Activated CD4-positive, alpha-beta T cell treated with anti-CD3 and anti-CD28 coated beads, Interleukin-2, amount 50 U/mL, for 24 hours (primary cell): Measurements from ENCODE around the gene DMAP1.
A peak's percentile ranks its signal among the peaks of the same experiment; 100 is the strongest.
"Not testable (repeated sequence)": the region's sequence is repeated elsewhere in the genome, so short reads cannot be mapped to it uniquely, and the experiment has no call there.

Experiments
- DNase-seq, 2 donors: peaks; one replicate each; pipeline ENCODE4 v3.0.0-alpha.2; 2020; ENCODE audit warnings: low read depth in 1 of 2, low spot score in 1 of 2

DMAP1 gene, protein sequence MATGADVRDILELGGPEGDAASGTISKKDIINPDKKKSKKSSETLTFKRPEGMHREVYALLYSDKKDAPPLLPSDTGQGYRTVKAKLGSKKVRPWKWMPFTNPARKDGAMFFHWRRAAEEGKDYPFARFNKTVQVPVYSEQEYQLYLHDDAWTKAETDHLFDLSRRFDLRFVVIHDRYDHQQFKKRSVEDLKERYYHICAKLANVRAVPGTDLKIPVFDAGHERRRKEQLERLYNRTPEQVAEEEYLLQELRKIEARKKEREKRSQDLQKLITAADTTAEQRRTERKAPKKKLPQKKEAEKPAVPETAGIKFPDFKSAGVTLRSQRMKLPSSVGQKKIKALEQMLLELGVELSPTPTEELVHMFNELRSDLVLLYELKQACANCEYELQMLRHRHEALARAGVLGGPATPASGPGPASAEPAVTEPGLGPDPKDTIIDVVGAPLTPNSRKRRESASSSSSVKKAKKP

DNA sequence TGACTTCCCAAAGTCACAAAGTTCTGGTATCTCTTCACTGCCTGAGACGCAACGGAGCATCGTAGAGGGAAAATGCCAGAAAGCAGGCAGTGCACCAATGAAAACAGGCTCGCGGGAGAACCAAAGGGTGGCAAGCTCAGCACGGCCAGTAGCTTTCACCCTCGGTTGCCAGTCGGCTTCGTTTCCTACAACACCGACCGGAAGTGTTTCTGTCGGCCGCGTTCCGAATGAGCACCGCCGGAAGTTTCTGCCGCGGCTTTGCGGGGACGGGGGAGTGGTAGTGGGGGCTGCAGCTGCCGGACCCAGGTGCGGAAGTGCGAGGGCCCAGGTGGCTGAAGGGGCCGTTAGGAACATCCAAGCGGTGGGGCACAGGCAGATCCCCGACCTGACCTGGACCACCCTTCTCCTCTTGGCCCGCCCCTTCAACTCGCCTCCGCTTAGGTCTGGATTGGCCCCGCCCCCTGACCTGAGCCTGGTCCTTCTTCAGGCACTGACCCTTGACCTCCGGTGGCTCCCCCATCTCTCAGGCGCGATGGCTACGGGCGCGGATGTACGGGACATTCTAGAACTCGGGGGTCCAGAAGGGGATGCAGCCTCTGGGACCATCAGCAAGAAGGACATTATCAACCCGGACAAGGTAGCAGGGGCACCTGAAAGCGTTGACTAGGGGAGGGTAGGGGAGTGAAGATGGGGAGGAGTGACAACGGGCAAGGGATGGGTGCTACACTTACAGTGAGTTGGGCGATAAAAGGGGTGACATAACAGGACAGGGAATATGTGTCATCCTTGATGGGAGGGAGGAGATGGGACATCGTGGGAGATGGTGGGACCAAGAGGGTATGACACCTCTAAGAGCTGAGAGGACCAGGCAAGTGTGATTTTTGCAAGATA lies at the start of gene DMAP1:
TSS of gene DMAP1 (plus strand) at position 250 of the 891 bp plus-strand sequence. CDS start at position 533, 283 bp downstream.
- DNase-seq = peak; percentile 83 to 86

DNA sequence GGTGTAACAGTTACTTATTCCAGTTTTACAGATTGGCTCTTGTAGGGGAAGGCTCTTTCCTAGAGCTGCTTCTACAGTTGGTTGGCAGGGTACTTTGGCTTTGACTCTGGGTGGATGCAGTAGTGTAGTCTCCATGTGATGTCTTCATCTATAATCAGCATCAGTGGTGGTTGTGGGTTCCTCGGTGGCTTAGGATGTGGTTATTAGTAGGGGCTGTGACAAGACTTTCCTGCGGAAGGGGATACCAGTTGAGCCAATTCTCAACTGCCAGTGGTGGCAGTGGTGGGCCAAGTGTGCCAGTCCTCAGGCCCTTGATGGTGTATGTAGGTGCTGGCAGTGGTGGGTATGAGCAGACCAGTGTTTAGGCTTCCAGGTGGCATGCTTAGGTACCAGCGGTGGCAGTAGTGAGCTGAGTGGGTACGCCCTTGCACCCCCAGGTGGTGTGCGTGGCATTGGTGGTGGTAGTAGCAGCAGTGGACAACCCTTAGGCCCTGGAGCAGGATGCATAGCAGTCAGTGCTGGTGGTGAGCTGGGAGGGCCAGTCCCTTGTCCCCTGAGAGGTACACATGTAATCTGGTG lies 44.7 kb upstream of the DMAP1 start:
- DNase-seq = no peak

DNA sequence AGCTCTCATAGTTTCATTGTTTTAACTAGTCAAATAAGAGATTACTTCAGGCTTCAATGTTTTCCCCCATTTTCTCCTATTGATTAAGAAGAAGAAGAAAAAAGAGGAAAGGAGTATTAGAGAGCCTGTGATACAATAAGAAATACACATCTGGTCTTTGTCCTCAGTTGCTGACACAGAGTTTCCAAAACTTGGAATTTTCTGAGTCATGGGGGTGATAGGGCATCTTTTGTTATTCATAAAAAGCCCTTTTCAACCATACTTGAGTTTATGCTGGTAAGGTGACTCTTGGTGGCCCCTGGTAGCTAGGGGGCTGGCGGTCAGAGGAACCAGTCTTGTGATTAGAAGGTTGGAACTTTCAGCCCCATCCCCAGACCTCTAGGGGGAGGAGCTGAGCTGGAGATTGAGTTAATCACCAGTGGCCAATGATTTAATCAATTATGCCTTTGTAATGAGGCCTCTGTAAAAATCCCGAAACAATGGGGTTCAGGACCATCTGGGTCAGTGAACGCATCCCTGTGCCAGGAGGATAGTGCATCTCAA lies 42.9 kb upstream of the DMAP1 start:
- no peak for DNase-seq

DNA sequence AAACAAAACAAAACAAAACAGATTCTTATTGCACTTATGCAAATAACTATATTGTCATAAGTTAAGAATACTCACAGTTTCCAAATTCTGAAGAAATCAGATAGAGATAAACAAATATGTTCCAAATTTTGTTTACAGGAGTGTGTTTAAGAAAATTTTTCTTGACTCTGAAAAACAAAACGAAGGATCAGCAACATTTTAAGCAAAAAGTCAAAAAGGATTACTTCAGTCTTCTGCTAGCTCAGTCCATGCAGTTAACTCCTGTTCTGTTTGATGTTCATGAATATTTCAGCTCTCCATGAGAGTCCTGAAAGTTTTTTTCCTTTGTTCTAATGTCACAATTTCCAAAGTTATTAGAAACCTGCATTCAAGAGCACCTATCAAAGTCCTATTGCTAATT lies 38.6 kb upstream of the DMAP1 start:
- no peak for DNase-seq

DNA sequence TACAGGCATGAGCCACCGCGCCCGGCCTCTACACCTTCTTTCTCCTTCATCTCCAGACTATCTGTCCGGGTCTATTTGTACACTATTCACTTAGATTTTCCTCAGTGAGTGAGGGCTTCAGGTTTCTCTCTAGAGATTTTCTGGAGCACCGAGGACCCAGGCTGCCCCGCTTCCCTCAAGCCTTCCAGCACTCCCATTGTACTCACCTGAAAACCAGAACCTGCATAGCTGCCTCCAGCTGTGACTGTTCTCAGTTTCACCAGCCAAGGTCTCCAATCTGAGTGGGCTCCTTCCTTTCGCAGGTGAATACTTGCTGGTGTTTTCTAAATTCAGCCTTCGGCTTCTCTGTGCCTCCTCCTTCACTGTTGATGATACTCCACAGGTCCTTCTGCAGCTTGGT lies 12.9 kb upstream of the DMAP1 start:
- no peak for DNase-seq

DNA sequence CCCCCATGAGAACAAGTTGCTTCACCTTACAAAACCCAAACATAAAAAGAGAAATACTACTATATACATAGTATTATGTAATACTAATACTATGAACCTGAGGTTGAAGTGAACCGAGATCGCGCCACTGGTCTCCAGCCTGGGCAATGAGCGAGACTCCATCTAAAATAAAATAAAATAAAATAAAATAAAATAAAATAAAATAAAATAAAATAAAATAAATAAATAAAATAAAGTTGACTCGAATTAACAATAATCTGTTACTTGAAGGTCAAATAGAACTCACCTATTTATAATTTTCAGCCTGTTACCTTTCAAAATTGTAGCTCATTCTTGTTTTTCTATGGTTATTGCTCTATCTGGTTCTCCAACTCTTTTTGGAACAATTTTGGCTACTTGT lies 6.7 kb upstream of the DMAP1 start:
- DNase-seq = not testable (repeated sequence)

DNA sequence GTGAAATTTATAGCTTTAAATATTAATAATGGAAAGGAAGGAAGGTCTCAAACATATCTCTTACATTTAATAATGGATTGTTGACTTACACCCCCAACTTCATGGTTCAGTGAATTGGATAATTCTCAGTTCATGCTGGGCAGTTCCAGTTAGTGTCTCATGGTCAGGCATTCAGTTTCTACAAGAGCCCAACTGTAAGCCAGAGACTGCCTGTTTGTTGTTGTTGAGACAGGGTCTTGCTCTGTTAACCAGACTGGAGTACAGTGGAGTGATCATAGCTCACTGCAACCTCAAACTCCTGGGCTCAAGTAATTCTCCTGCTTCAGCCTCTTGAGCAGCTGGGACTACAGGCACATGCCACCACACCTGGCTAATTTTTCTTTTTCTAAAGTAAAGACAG lies 5.0 kb upstream of the DMAP1 start:
- no peak for DNase-seq

DNA sequence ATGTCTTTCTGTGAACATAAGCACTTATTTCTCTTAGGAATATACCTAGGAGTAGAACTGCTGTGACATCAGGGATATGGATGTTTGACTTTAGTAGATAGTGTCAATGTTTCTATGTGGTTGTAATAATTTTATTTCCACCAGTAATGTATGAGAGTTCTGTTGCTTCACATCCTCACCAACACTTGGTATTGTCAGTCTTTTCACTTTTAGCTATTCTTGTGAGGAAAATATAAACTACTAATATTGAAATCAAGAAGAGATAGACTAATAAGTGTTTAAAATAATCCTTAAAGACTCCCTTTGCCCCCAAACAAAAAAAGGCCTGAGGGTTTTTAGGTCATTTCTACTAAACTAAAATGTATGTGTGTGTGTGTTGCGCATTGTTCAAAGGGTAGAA lies 2.7 kb upstream of the DMAP1 start:
- DNase-seq = no peak

DNA sequence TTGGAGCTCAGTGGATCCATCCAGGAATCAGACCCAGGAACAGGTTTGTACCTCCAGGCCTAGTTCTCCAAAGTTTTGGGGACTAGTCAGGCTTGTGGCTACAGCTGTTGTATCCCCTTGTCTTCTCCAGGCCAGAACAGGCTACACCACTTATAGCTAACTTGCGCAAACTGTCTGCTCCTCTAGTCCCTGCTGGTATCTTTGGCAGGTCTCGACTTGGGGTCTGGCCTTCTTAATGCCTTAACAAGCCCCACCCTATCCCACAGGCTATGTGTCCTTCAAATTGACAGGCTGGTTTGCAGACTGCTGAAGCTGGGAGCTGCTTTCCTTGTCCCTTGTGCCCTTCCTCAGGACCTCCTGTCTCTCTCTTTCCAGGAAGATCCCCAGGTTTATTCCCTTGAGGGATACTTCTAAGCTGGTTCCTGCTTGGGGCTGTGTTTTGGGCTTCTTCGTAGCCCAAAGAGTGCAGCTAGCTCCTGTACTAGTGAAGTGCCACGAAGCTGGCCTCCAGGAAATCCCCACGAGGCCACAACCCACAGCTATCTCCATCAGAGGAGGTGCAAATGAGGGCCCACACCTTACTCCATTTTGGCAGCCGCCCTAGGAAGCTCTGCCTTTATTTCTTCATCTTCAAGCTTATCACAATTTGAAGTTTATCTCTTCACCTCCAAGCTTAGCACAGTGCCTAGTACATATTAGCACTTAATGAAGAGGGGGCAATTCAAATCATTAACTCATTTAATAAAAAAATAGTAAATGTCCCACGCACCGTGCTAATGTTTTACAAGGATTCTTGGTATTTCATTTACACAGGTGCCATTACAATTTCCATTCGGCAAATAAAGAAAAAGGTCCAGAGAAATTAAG lies 683 bp upstream of the DMAP1 start:
- DNase-seq = peak in 1 of 2 donors; percentile 13

DNA sequence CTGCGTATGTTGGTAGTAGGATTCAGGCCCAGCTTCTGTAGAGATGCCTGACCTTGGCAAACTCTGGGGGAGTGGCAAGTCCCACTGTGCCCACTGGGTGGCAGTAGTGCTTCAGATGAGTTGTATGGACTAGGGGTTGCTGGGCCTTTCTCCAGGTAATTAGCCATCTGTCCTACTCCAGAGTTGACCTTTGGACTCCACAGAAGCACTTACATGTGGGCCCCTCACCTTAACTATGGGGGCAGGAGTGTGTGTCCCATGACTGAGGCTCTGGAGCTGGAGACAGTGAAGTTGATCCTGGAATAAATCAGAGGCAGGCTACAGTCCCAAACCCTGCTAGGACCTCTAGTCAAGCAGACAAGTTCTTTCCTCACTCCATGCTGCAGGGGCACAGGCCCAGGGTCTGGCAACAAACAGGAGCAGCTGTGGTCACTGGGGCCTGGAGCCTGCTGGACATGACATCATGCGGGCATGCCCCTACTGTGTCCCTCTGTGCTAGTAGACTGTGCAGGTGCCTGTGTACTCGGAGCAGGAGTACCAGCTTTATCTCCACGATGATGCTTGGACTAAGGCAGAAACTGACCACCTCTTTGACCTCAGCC lies 4.6 kb downstream of the DMAP1 start:
- peak; percentile 53 to 66 for DNase-seq

DNA sequence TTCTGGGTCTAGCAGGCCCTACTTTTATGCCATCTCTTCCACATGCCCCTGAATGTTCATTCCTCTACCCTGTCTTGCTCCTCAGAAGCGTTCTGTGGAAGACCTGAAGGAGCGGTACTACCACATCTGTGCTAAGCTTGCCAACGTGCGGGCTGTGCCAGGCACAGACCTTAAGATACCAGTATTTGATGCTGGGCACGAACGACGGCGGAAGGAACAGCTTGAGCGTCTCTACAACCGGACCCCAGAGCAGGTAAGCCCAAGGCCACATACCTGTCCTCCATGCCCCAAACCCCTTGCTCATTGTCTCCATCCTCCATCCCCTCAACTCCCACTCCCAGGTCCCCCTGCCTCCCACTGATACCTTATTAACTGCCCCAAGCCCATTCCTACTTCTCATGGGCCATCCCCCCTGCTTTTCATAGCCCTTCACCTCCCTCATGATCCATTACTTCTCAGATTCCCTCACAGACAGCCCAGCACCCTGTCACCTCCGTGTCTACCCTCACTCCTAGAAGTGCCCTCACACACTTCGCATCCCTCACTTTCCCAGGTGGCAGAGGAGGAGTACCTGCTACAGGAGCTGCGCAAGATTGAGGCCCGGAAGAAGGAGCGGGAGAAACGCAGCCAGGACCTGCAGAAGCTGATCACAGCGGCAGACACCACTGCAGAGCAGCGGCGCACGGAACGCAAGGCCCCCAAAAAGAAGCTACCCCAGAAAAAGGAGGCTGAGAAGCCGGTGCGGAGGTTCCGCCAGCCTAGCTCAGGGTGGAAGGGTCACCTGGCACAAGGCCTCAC lies 5.4 kb downstream of the DMAP1 start:
- no peak for DNase-seq

DNA sequence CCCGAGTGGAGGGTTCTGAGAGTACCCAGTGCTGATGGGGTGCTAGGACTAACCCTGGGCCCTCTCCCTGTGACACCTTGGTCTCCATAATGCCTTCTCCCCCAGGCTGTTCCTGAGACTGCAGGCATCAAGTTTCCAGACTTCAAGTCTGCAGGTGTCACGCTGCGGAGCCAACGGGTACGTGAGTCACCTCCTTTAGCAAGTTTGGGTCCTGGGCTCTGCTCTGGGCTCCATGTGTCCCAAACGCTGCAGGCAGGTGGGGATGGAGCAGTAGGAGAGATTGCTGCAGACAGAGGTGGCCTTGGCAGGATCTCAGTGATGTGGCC lies 6.0 kb downstream of the DMAP1 start:
- DNase-seq = no peak

DNA sequence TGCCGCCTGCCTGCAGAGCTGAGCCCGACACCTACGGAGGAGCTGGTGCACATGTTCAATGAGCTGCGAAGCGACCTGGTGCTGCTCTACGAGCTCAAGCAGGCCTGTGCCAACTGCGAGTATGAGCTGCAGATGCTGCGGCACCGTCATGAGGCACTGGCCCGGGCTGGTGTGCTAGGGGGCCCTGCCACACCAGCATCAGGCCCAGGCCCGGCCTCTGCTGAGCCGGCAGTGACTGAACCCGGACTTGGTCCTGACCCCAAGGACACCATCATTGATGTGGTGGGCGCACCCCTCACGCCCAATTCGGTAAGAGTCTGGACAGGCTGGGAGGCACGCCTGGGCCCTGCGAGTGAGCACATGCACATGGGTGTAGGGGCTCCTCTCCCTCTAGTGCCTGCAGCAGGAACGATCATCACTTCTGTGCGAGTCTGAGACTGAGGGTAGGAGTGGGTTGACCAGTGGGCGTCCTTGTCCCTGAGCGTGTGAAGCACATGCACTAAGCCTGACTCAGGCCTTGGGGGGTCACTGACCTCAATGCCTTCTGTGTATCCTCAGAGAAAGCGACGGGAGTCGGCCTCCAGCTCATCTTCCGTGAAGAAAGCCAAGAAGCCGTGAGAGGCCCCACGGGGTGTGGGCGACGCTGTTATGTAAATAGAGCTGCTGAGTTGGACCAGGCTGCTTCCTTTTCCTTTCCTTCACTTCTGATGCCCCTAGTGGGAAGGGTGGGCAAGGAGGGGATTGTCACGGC lies 6.9 kb downstream of the DMAP1 start:
- no peak for DNase-seq

DNA sequence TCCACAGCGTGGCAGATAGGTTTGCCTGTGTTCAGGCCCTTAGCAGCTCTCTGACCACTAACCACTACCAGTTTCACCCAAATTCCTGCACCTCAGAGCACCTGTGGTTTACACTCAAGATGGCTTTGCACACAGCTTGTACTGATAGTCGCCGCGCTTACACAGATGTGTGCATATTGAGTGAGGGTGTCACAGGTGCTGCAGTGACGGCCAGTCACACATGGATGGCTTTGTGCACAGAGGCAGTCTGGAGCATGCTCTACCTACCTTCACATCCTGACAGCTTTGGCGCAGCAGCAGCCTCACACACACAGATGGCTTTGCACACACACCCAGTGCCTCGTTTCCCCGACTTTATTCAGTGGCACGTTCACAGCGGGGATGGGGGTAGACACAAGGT lies 7.5 kb downstream of the DMAP1 start:
- no peak for DNase-seq

DNA sequence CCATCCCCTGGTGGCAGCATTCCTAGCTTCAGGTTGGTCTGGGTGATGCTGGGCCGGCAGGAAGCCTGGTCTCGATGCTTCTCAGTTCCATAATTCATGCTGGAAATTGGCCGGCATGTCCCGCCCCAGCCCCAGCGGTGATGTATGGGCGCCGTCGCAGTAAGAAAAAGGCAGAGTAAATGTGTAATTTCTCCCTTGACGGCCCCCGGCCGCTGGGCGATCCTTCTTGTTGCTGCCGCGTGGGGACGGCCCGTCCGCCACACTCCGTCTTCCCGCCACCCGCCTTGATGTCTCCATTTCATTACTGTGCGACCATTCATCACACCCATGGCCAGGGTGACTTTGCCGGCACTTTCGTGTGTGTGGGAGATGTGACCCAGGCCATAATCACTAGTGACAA lies 8.5 kb downstream of the DMAP1 start:
- no peak for DNase-seq

DNA sequence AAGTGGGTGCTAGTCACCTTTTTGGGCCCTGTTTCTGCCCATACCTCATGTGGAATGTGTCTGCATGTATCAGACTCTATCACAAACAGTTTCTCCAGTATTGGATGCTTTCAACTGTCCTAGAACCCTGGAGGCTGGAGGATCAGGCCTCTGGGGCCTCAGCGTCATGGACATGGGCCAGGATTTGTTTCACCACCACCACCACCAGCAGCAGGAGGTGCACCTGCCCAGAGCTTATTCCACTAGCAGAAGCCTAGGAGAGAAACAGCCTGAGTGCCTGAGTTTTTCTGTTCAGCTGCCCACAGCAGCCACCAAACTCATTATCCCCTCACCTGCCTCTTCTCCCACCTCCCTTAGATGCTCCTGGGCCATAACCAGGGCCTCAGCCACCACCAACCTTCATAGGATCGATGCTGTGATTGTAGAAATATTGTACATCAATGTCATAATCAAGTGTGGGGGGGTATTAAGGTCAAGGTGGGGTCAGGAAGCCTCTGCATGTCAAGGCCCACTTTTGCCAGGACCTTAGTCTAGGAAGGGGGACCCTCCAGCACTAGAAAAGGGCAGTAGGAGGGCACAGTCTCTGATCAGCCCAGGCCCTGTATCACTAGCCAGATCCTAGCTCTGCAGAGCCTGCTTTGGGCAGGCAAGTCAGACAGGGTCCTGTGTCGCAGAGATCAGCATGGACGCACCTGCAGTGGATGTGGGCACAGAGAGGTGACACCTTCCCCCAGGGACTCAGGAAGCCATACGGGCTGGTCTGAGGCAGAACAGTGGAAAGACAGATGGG lies 9.3 kb downstream of the DMAP1 start:
- DNase-seq = no peak

DNA sequence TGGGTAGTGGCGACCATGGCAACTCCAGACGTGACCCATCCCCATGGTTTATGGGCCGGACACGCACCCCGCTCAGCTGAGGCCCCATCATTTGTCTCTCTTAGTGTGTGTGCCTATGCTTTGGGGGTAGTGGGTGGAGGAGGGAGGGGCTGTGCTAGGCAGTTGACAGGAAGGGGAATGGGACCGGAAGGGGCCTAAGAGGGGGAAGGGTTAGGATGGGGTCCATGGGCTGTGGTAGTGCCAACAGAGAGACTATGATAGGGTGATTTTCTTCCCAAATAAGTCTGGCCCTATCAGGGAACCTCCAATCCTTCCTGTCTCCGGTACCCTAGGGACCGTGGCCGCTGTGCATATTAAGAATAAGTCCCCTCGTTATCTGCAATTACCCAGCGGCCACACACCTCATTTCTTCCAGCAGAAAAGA lies 9.9 kb downstream of the DMAP1 start:
- DNase-seq = no peak

DNA sequence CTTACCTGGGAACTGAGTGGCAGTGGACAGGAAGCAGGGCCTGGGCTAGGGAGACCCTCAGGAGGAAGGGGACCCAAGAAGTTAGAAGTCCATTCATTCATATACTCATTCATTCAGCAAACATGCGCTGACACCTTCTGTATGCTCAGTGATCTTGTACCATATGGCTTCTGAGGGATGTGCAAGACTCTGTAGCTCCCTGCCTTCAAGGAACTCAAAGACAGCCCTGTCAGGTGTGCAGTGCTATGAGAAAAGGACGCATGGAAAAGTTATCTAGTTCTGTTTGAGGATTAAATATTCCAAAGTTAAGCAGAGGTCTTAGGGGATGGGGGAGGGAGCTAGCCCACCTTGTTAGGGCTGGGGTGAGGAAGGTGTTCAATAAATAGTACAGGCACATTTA lies 12.5 kb downstream of the DMAP1 start:
- no peak for DNase-seq
